NT2/D1 (cell line): Measurements from ENCODE around the gene GCSH.

Experiments used
- SUZ12 ChIP-seq: IDR thresholded peaks from 2 replicates; pipeline ENCODE4 v1.6.1; 2011; ENCODE audit not compliant: insufficient read length, insufficient read depth; ENCODE audit errors: extremely low read depth
- YY1 ChIP-seq: IDR thresholded peaks from 2 replicates; pipeline ENCODE4 v1.6.1; 2011; ENCODE audit not compliant: insufficient read length, insufficient read depth
- ZNF274 ChIP-seq: IDR thresholded peaks from 2 replicates; pipeline ENCODE4 v1.6.1; 2011; ENCODE audit warnings: mild to moderate bottlenecking, low read depth, low read length

DNA sequence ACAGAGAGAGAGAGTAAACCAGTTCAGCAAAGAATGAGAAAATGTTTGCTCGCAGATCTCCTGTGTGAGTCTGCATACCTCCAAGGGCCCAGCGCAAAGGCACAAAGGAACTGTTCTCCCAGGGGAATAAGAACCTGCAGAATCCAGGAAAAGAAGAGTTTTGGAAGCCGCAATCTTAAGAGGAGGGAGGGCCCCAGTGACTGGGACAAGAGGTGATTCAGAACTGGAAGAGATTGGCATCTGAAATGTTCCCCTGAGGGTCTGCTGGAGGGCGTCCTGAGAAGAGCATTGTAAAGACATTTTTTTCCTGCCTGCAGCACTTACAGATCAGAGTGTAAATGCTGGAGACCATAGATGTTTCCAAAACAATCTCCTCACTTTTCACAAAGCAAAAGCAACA lies 54.5 kb downstream of the GCSH start:
- TF ChIP-seq ZNF274 (no peak), YY1 (no peak), SUZ12 (no peak)
